ENCODE data around the gene OR11H7. TPM values are rescaled to one million over a fixed set of nuclear protein-coding genes. Genes with fewer than 3 reads are reported as not detected.
"Not testable (repeated sequence)": the region's sequence is repeated elsewhere in the genome, so short reads cannot be mapped to it uniquely, and the experiment has no call there.

The OR11H7 gene
- polyA plus RNA-seq (2013, experiment 1 of 2; ENCODE audit: insufficient read length) = not detected
- 0.16 TPM for polyA plus RNA-seq (2013, experiment 2 of 2; ENCODE audit: insufficient read length)

DNA sequence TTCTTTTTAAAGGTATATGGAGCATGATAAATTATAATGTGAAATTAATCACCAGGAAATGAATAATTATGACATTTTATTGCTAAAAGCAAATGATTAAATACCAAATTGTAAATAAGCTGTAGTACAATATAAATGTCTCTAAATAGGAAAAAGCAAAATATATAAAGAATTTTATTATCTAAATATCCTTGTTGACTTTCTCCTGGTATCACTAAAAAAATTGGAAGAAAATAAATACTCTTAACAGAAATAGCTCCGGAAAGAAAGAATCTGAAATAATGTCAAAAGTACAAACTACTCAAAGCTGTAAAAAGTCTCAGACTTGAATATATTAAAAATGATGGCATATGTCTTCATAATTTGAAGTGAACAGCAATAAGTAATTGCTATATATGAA, at the start of gene OR11H7:
TSS of gene OR11H7 (plus strand) at position 301 of the 400 bp plus-strand sequence.
- DNase-seq = no peak

DNA sequence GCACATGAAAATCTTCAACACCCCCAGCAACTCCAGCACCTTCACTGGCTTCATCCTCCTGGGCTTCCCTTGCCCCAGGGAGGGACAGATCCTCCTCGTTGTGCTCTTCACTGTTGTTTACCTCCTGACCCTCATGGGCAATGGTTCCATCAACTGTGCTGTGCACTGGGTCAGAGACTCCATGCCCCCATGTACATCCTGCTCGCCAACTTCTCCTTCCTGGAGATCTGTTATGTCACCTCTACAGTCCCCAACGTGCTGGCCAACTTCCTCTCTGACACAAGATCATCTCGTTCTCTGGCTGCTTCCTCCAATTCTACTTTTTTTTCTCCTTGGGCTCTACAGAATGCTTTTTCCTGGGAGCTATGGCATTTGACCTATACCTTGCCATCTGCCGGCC, 49.6 kb upstream of the OR11H7 start:
- no peak for DNase-seq

DNA sequence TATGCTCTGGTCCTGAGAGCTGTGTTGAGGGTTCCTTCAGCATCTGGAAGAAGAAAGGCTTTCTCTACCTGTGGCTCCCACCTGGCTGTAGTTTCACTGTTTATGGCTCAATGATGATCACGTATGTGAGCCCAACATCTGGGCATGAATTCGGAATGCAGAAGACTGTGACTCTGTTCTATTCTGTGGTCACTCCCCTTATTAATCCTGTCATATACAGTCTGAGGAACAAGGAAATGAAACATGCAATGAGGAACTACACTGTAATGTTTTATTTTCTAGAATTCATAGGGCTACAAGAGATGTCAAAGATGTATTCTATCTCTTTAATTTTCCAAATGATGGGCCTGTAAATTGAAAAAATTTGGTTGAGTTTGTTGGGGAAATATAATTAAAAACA, 48.9 kb upstream of the OR11H7 start:
- DNase-seq = no peak

- no peak for DNase-seq
These were observed 48.3 kb upstream of the OR11H7 start for GRCh38 chr14:20180486-20180885.

- DNase-seq = no peak
These were observed 44.6 kb upstream of the OR11H7 start for GRCh38 chr14:20184181-20184580.

- DNase-seq = no peak
These were observed 38.2 kb upstream of the OR11H7 start, which contains the start of gene OR11G2 for GRCh38 chr14:20190596-20190995. OR11G2 (plus strand) TSS chr14:20190896; CDS start chr14:20197438, 6,542 bp downstream.

DNA sequence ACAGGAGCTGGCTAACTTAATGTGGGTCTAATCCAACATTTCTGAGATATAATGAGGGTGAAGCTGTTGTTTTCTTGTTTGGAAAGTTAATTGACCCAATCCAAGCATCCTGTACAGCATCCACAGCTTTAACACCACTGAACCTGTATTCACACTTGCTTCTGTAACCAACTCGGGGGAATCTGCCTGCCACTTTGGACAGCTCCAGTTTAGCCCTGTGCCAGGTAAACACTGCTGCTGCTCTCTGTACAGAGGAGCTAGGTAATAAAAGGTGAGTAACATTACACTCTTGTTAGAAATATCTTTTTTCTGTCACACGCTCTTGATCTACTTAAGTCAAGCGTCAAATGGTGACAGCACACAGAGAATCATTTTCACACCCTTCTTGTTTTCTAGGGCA, 37.4 kb upstream of the OR11H7 start:
- DNase-seq = no peak

DNA sequence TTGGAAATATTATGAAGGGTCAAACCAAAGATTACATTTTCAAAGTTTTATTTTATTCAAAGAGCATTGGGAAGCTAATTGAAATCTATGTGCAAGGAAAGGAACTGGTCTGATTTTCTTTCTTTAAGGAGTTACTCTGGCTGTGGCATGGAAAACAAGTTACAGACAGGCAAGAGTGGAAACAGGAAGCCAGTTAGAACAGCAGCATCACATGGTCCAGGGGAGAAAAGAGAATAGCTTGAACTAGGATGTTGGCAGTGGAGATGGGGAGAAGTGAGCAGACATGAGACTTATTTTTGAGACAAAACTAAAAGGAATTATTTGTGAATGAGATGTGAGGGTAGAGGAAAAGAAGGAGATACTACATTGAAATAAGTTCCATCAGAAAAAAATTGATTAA, 34.7 kb upstream of the OR11H7 start:
- no peak for DNase-seq

GRCh38 chr14:20195170-20195569, 33.6 kb upstream of the OR11H7 start:
- DNase-seq = not testable (repeated sequence)

GRCh38 chr14:20195911-20196310, 32.9 kb upstream of the OR11H7 start:
- DNase-seq = no peak

- no peak for DNase-seq
These were observed 31.3 kb upstream of the OR11H7 start for GRCh38 chr14:20197459-20197858.

GRCh38 chr14:20198991-20199390, 29.8 kb upstream of the OR11H7 start:
- no peak for DNase-seq

DNA sequence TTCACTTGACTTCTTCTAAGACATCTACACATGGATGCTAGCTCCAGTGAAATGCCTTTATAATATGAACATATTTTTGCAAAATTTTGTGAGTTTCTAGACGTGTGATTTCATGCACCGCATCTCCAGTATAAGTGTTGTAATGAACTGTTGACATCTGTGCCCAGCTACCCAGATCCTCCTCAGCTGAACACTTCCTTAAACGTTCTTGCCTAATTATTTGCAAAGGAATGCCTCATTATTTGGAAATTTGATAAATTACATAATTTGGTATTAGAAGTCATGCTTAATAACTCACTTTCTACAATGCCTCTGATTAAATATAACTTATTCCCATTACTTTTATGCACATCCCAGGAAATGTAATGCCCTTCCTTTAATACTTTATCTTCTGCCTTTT, 24.1 kb upstream of the OR11H7 start:
- no peak for DNase-seq

GRCh38 chr14:20209595-20209994, 19.2 kb upstream of the OR11H7 start:
- DNase-seq = no peak

DNA sequence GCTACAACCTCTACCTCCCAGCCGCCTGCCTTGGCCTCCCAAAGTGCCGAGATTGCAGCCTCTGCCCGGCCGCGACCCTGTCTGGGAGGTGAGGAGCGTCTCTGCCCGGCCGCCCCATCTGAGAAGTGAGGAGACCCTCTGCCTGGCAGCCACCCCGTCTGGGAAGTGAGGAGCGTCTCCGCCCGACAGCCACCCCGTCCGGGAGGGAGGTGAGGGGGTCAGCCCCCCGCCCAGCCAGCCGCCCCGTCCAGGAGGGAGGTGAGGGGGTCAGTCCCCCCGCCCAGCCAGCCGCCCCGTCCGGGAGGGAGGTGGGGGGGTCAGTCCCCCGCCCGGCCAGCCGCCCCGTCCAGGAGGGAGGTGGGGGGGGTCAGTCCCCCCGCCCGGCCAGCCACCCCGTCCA, 16.4 kb upstream of the OR11H7 start:
- DNase-seq = not testable (repeated sequence)

GRCh38 chr14:20215196-20215595, 13.6 kb upstream of the OR11H7 start:
- DNase-seq = no peak

DNA sequence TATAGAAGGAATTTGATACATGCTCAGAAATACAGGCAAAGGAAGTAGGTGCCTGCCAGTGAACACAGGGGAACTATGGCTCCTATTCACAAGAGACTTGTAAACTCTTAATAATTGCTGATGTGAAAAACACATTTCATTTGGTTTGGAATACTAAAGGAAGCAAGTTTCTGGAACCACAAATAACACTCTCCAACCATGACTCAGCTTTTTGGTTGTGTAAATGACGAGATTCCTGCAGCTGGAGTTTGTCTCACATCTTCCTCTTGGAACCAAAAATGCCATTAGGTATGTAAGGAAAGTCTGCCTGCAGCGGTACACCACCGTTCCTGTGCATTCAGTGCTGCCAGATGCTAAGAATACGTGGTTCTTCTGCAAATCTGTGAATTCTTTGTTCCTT, 9.7 kb upstream of the OR11H7 start:
- no peak for DNase-seq

GRCh38 chr14:20223410-20223809, 5.4 kb upstream of the OR11H7 start, which contains the start of gene OR11H6:
OR11H6 (plus strand) TSS chr14:20223710; CDS start chr14:20223710, 0 bp downstream.
- DNase-seq = no peak

- not testable (repeated sequence) for DNase-seq
These were observed 6.6 kb downstream of the OR11H7 start for GRCh38 chr14:20235415-20235814.

DNA sequence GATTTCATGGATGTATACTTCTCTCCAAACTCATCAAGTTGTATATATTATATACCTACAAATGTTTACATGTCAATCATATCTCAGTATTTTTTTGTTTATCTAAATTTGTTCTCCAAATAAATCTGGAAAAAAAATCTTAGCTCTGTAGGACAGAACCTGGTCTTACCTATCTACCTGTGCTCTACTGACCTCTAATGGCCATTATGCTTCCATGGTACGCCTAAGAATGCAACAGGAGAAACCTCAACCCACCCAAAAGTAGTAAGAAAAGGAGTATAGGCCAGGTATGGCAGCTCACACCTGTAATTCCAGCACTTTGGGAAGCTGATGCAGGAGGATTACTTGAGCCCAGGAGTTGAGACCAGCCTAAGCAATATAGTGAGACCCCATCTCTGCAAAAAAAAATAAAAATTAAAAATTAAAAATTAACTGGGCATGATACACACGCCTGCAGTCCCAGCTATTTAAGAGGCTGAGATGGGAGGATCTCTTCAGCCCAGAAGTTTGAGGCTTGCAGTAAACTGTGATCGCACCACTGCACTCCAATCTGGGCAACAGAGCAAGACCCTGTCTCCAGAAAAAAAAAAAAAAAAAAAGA, 19.0 kb downstream of the OR11H7 start:
- no peak for DNase-seq

- DNase-seq = peak; percentile 80
These were observed 33.9 kb downstream of the OR11H7 start for GRCh38 chr14:20262642-20263128.

DNA sequence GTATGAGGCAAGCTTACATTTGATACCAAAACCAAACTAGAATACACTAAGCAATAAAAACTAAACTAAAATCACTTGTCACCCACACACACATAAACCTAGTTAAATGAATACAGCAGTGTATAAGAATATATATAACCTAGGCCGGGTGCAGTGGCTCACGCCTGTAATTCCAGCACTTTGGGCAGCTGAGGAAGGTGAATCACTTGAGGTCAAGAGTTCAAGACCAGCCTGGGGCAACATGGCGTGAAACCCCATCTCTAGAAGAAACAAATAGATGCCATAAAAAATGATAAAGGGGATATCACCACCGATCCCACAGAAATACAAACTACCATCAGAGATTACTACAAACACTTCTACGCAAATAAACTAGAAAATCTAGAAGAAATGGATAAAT, 35.6 kb downstream of the OR11H7 start:
- DNase-seq = not testable (repeated sequence)

- DNase-seq = no peak
These were observed 45.3 kb downstream of the OR11H7 start for GRCh38 chr14:20274062-20274461.

DNA sequence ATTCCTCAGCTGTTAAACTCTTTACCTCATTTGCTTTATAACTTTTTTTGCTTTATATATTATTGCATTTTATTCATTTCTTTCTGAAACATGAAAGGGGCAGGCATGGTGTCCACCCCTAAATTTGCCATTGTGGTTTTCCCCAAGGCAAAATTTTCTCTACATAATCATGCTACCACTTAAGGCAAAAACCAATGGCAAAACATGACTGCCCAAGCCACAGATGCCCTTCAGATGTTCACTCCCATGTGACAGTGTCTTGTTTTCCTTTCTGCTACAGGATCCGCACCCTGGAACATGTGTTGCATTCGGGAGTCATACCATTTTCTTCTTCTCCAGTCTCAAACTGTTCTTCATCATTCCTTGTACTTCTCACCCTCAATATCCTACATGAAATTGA, 48.6 kb downstream of the OR11H7 start:
- DNase-seq = no peak

DNA sequence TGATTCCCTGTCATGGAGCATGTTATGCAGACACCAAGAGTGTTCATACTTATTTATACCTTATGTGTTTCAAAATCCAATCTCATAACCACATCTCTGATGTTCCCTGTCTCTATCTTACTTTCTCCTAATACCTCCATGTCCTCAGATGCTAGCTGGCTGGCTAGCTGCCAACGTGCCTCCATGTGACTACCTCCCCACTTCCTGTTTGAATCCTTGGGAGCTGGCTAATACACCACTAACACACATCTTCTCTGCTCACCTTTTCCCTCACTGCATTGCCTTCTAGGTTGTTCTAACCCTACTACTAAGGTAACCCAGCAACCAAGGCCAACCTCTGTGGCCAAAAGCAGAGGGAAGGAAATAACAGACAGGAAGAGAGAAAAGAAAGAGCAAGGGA, 49.6 kb downstream of the OR11H7 start:
- peak; percentile 4 for DNase-seq

Measured in fibroblast of skin of abdomen (primary cell).